ENCODE measurements around the gene CDCA7L. TPM values are rescaled to one million over a fixed set of nuclear protein-coding genes. Genes with fewer than 3 reads are reported as not detected.

CDCA7L gene
- total and polyA plus RNA-seq, 2 of the 13 experiments (the other 11 are each of a cell fraction or from before 2014, with no cell fraction given) = 2.7 to 4.2 TPM

- TF ChIP-seq ZHX2 (IDR thresholded peaks at IDR 0.05; ENCODE audit: low read depth) (no peak), ZHX2 (CRISPR knock-in tag; IDR thresholded peaks at IDR 0.05; ENCODE audit: borderline replicate concordance) (no peak), USF2 (IDR thresholded peaks at IDR 0.05; ENCODE audit: low read depth, low read length) (no peak), USF2 (CRISPR knock-in tag; IDR thresholded peaks at IDR 0.05; ENCODE audit: borderline replicate concordance) (no peak), ESRRA (CRISPR knock-in tag; IDR thresholded peaks at IDR 0.05; ENCODE audit: low read depth) (no peak), EEA1 (CRISPR knock-in tag; IDR thresholded peaks at IDR 0.05; ENCODE audit: borderline replicate concordance) (no peak), ZBTB4 (CRISPR knock-in tag; IDR thresholded peaks at IDR 0.05; ENCODE audit: borderline replicate concordance) (no peak), ZNF10 (CRISPR knock-in tag; IDR thresholded peaks at IDR 0.05; ENCODE audit: borderline replicate concordance, low read depth) (no peak)
Measured at GRCh38 chr7:21941611-21942141, 4.0 kb downstream of the CDCA7L start (continued).
